SK-MEL-5 (cell line): ENCODE results near the gene CYP19A1. TPM values are rescaled to one million over a fixed set of nuclear protein-coding genes. Genes with fewer than 3 reads are reported as not detected.

Experiments
- DNase-seq: peaks from one replicate; pipeline ENCODE4 v3.0.0-alpha.2; 2016; ENCODE audit warnings: low read depth, low spot score
- in situ Hi-C: cut with HindIII; loops from 2 replicates; pipeline ENCODE4 v1.10.0; 2016; ENCODE audit warnings: low sequenced_read_pairs, high pct_unique_total_duplicates, low pct_unique_long_range_greater_than_20kb
- polyA plus RNA-seq, 2 experiments: library from polyadenylated mRNA; depleted of rRNA; stranded (reverse); fragments of >200 nt; gene quantifications; 2 replicates each; pipeline ENCODE4 v1.2.3, GENCODE V29; 2015
- total RNA-seq: library from RNA; depleted of rRNA; stranded (reverse); fragments of >200 nt; shearing (Covaris generic); gene quantifications from 2 replicates; pipeline ENCODE4 v1.2.3, GENCODE V29; 2014; rRNA removed

The CYP19A1 gene
- total RNA-seq: 0.13 TPM in 1 of 2 replicates, not detected in the other
- 0.29 and 0.63 TPM in 2 replicates for polyA plus RNA-seq (2015; cell fraction: cytosol; rRNA removed)
- 0.23 and 0.57 TPM in 2 replicates for polyA plus RNA-seq (2015; cell fraction: nucleus; rRNA removed)

DNA sequence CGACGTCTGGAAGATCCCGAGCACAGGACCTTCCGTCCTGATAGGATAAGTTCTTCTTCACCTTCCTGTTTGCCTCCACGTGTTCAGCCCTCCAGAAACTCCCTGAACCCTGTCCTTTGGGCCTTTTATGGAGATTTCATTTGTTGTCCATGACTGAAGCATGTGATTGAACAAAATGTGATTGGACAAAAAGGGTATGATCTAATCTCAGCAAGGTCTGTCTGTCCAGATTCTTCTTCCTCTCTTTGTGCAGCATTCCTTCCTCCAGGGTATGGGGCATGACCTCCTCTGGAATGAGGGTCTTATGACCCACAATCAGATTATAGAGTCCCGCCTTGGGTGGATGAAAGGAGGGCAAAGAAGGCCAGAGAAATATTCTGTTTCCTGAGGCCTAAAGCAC lies at the start of gene CYP19A1:
CYP19A1 (minus strand) TSS at position 101 of the 400 bp plus-strand sequence. CDS start 95,684 bp downstream, outside the sequence.
- DNase-seq: no peak
- in situ Hi-C loops: no loop called here

GRCh38 chr15:51387699-51388041 lies 49.3 kb upstream of the CYP19A1 start:
- DNase-seq: no peak
- in situ Hi-C loops: no loop called here

DNA sequence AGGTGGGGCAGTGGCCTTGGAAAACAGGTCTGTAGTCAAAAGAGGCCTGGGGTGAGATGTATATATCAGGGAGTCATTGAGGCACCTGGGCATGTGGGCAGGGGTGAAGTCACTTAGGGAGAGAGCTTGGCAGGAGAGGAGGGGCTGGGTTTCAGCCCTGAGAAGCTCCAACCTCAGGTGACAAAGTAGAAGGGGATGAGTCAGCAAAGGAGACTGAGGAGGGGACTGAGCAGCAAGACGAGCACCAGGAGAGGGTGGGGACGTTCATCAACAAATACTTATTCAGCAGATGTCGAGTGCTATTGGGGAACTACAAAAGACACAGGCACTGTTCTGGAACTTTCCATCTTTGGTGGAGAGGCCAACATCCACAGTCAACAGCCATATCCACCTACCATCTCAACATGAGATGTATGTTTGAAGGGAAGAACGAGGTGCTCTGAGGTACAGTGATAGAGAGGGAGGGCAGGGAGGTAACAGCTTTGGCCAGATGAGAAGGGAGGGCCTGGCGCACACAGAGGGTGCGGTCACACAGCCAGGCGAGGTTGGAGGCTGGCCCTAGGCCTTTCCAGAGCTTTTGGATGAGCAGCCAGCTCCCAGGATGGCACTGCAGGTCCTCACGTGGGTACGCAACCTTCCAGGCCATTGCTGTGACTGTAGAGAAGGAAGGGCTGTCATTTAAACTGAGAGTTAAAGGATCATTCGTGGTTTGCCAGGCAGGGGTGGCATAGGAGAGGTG lies 48.7 kb upstream of the CYP19A1 start:
- in situ Hi-C loops: no loop called here

GRCh38 chr15:51386486-51386885 lies 48.1 kb upstream of the CYP19A1 start:
- DNase-seq: no peak
- in situ Hi-C loops: no loop called here

More for the DNA sequence above, 48.7 kb upstream of the CYP19A1 start:
- DNase-seq: no peak

DNA sequence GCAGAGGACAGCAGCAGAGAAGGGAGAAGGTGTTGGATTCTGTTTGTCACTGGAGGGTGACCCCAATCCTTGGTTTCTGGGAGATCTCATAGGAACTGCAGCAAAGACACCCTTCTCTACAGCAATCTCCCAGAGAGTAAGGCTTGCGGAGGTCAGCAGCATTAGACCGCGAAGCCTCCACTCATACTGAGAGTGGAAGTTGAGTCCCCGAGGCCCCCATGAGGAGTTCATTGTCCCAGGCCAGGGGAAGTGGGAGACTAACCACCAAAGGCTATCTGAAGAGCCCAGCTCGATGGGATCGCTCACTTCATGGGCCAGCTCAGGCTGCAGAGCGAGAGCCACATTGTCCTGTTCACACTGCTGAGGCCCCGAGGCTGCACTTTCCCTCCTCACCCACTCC lies 47.6 kb upstream of the CYP19A1 start:
- in situ Hi-C loops: no loop called here
- no peak for DNase-seq

DNA sequence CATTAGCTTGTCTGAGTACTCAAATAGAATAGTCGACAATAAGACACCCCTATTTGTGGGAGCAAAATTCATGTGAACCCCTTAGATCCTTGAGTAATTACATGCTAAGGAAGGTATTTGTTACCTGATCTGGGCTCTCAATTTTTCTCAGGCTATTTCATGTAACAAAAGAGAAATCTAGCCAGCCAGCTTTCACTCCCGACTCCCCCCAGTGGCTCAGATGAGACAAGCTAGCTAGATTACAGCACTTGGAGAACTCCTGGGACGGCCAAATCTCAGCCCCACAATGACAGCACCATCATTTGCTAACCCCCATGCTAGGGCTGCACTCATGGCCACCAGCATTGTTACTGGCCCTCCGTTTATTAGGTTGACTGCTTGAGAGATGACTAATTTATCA lies 44.4 kb upstream of the CYP19A1 start:
- DNase-seq: peak; percentile 67
- in situ Hi-C loops: no loop called here

GRCh38 chr15:51380999-51381806 lies 42.8 kb upstream of the CYP19A1 start:
- DNase-seq: peak; percentile 86
- in situ Hi-C loops: no loop called here

- in situ Hi-C loops: no loop called here
Observed at GRCh38 chr15:51379390-51379789, 41.0 kb upstream of the CYP19A1 start.

GRCh38 chr15:51378406-51378805 lies 40.0 kb upstream of the CYP19A1 start:
- in situ Hi-C loops: no loop called here
- DNase-seq: no peak

More at GRCh38 chr15:51379390-51379789, 41.0 kb upstream of the CYP19A1 start:
- DNase-seq: no peak

DNA sequence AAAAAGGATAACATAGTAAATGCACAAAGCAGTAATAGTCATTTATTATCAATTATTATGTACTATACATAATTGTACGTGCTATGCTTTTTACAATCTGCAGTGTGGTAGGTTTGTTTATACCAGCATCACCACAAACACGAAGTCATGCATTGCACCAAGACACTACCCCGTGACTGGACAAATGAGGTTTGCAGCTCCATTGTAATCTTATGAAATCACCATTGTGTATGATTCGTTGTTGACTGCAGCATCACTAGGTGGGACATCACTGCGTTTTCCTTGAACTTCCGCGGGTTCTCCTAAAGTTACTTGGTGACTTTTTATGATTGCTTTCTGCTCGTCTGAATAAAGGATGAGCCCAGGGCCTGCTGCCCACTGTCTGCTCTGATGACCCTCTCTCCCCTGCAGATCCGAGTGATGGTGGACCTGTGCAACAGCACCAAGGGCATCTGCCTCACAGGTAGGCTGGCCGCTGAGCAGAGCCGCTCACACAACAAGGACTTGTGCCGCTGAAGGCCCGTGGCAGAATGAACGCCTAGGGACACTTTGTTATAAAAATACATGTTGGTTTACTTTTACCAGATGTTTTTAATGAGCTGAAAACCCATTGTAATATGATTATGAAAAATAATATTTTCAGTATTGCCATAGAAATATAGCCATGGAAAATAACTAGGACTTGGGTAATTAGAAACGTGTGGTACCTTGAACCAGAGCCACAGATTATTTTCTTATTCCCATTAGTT lies 38.8 kb upstream of the CYP19A1 start:
- in situ Hi-C loops: no loop called here
- DNase-seq: no peak

DNA sequence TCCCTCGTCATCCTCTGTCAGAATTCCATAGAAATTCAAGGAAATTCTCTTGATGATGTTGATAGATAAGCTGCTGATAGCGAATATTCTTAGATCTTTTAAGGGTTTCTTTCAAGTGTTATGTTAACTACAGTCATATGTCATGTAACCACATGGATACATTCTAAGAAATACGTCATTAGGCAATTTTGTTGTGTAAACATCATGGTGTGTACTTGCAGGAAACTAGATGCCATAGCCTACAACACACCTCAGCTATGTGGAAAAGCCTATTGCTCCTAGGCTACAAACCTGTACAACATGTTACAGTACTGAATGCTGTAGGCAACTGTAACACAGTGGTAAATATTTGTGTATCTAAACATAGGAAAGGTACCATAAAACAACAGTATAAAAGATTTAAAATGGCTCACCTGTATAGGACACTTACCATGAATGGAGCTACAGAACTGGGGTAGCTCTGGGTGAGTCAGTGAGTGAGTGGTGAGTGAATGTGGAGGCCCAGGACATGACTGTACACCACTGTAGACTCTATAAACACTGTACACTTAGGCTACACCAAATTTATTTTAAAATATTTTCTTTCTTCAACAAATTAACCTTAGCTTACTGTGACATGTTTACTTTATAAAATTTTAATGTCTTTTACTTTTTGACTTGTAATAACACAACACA lies 37.7 kb upstream of the CYP19A1 start:
- no peak for DNase-seq
- in situ Hi-C loops: no loop called here

DNA sequence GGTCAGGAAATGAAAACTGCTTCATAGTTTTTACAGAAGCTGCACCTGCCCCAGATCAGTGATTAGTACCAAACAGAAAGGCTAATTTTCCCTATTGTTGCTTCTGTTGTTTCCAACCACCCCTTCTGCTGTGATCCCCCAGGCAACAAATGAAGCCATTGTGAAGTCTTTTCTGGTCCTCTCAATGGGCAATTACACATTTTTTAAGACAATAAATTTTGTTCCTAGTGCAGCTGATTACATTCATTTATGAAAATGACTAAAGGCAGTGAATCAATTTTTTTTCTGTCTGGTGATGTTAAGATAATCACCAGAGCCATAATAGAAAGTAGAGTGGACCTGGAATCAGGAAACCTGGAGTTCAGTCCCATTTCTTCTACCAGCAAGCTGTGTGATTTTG lies 35.7 kb upstream of the CYP19A1 start:
- no peak for DNase-seq
- in situ Hi-C loops: no loop called here

DNA sequence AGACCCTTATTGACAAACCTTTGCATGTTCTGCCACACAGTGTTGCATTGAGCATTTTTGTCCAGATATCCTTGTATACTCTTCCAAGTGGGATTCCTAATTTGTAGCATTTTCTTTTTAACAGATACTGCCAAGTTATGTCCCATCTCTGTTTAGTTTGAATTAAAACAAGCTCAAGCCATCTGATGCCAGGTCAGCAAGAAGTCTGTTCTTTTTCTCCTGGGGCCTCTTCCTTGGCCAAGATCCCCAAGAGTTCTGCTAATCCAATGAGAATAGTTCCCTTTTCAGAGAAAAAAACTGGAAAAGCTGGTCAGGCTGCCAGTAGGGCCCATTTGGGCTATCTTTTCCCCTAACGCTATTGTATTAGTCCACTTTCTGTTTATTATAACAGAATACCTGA lies 32.9 kb upstream of the CYP19A1 start:
- no peak for DNase-seq
- in situ Hi-C loops: no loop called here

- DNase-seq: no peak
- in situ Hi-C loops: no loop called here
Observed at GRCh38 chr15:51369451-51369761, 31.0 kb upstream of the CYP19A1 start.

GRCh38 chr15:51368751-51369450 lies 30.5 kb upstream of the CYP19A1 start:
- no peak for DNase-seq

GRCh38 chr15:51368307-51368706 lies 29.9 kb upstream of the CYP19A1 start:
- DNase-seq: no peak
- in situ Hi-C loops: no loop called here

More at GRCh38 chr15:51368751-51369450, 30.5 kb upstream of the CYP19A1 start:
- in situ Hi-C loops: no loop called here

DNA sequence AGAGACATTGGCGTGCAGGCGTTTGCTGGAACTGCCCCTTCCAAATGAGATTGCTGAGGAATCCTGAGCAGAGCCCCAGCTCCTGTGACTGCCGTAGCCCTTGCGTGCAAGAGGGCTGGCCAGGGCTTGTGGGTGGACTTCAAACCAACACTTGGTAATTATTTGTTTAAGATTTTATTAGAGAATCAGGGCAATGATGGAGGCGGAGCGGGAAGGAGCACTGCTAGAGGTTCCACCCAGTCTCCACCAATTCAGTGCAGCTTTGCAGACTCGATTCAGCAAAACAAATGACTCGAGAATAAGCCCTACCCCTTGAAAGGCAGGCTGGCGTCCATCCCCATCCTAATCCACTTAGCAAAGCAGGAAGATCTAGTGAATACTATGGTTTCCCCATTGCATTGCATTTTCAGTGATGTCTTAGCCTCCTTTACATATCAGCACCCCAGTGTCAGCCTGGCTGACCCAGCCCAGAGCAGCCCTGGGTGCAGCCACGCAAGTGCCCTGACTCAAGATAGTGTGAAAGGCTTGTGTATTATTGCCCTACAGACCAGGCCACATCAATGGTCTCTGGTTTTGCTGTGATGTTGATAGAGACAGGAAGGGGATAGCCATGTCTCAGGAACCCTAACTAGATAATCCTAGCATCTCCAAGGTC lies 29.1 kb upstream of the CYP19A1 start:
- no peak for DNase-seq
- in situ Hi-C loops: no loop called here
